RWPE2 (cell line): ENCODE data around the gene TEX261.

Experiments
- ATAC-seq: fragments of 200-7000 bp; cut with Tn5 transposase; 3 replicates; pipeline ENCODE4 v1.9.1; 2021; ENCODE audit warnings: low read depth
- DNase-seq: peaks from one replicate; pipeline ENCODE4 v3.0.0-alpha.2; 2020; ENCODE audit warnings: low spot score
- H3K27ac ChIP-seq: fragments of 450-650 bp; 2 replicates; pipeline ENCODE4 v1.5.1; 2017; ENCODE audit warnings: mild to moderate bottlenecking; ENCODE audit not compliant: poor library complexity, severe bottlenecking
- H3K27me3 ChIP-seq: fragments of 250-450 bp; sonication (Bioruptor Pico); 2 replicates; pipeline ENCODE4 v1.5.1; 2021; ENCODE audit warnings: mild to moderate bottlenecking, moderate library complexity; ENCODE audit not compliant: insufficient read depth, poor library complexity, severe bottlenecking
- H3K36me3 ChIP-seq: fragments of 250-450 bp; sonication (Bioruptor Pico); 2 replicates; pipeline ENCODE4 v1.5.1; 2020; ENCODE audit warnings: low read depth, mild to moderate bottlenecking, moderate library complexity
- H3K4me1 ChIP-seq: fragments of 250-450 bp; sonication (Bioruptor Pico); 2 replicates; pipeline ENCODE4 v1.5.1; 2021; ENCODE audit warnings: mild to moderate bottlenecking, moderate library complexity; ENCODE audit not compliant: insufficient read depth, poor library complexity, severe bottlenecking
- H3K4me3 ChIP-seq: fragments of 250-450 bp; sonication (Bioruptor Pico); 2 replicates; pipeline ENCODE4 v1.5.1; 2021; ENCODE audit warnings: mild to moderate bottlenecking, moderate library complexity; ENCODE audit not compliant: severe bottlenecking
- H3K9me3 ChIP-seq: fragments of 250-450 bp; sonication (Bioruptor Pico); 2 replicates; pipeline ENCODE4 v1.5.1; 2021; ENCODE audit warnings: mild to moderate bottlenecking, moderate library complexity; ENCODE audit not compliant: severe bottlenecking
- CTCF ChIP-seq: fragments of 450-650 bp; IDR thresholded peaks from one replicate; pipeline ENCODE4 v1.5.1; 2017; ENCODE audit warnings: mild to moderate bottlenecking, moderate library complexity; ENCODE audit not compliant: poor library complexity, severe bottlenecking

Gene TEX261

DNA sequence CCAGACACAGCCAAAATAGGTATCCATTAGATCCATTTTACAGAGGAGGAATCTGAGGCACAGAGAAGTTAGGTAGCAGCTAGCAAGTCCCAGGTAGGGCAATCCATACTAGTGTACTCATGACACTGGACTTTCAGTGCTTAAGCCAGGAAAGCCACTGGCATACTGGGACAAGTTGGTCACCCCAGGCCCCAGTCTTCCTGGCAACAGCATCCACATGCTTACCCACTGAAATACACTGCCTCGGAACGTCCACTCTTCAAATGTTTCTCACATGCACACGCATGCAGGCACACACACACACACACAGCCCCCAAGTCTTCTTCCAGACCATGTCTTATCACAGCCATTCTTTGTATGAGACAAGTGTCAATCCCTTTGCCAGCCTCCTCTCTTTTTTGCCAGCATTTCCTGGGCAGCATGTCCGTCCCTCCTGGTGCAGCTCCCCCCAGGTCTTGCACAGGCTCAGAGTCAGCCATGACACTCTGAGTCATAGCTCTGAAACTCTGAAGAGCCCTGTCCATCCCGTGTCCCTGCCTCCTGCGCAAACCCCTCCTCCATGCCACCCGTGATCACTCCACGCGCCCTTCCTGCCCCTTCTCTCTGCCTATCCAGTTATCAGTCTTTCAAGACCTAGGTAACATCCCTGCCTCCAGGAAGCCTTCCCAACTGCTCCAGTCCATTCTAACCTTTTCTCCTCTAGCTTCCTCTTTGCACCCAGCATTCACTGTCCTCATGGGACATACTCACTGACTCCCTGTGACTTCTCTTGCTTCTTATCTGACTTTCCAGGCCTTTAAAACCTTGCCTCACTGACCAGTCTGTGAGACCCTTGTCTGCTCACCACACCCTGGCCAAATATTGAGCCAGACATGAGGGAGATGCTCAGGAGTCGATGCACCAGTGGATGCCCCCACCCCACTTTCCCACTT is 10.9 kb upstream of the TEX261 start:
- DNase-seq (no peak), ATAC-seq (no peak)
- no peak for TF ChIP-seq CTCF
- Histone ChIP-seq H3K4me3 (no peak overlapping the region), H3K9me3 (no peaks in the 10 kb centered on the region), H3K36me3 (no peaks in the 10 kb centered on the region), H3K27me3 (no peaks in the 10 kb centered on the region), H3K4me1 (no peaks in the 10 kb centered on the region), H3K27ac (no peak overlapping the region)

GRCh38 chr2:71004857-71005256 is 10.2 kb upstream of the TEX261 start:
- ATAC-seq (no peak), DNase-seq (no peak)
- H3K4me3 ChIP-seq: no peak overlapping the region
- no peak overlapping the region for H3K27ac ChIP-seq
- H3K27me3 ChIP-seq: no peaks in the 10 kb centered on the region
- no peaks in the 10 kb centered on the region for H3K4me1 ChIP-seq
- TF ChIP-seq CTCF: no peak
- no peaks in the 10 kb centered on the region for H3K9me3 ChIP-seq
- H3K36me3 ChIP-seq: no peaks in the 10 kb centered on the region

- no peak for TF ChIP-seq CTCF
- H3K4me1 ChIP-seq: no peaks in the 10 kb centered on the region
- no peaks in the 10 kb centered on the region for H3K27me3 ChIP-seq
- H3K27ac ChIP-seq: no peak overlapping the region
- no peak overlapping the region for H3K4me3 ChIP-seq
- H3K36me3 ChIP-seq: no peaks in the 10 kb centered on the region
- ATAC-seq (no peak), DNase-seq (no peak)
- no peaks in the 10 kb centered on the region for H3K9me3 ChIP-seq
Observed at GRCh38 chr2:71003966-71004755, 9.5 kb upstream of the TEX261 start.

DNA sequence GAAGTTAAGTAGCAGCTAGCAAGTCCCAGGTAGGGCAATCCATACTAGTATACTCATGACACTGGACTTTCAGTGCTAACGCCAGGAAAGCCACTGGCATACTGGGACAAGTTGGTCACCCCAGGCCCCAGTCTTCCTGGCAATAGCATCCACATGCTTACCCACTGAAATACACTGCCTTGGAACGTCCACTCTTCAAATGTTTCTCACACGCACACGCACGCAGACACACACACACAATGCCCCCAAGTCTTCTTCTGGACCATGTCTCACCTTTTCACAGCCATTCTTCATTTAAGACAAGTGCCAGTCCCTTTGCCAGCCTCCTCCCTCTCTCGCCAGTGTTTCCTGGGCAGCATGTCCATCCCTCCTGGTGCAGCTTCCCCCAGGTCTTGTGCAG is 8.7 kb upstream of the TEX261 start:
- Histone ChIP-seq H3K4me3 (no peak overlapping the region), H3K9me3 (no peaks in the 10 kb centered on the region), H3K4me1 (no peaks in the 10 kb centered on the region), H3K36me3 (no peaks in the 10 kb centered on the region), H3K27ac (no peak overlapping the region), H3K27me3 (no peaks in the 10 kb centered on the region)
- DNase-seq (no peak), ATAC-seq (no peak)
- no peak for TF ChIP-seq CTCF
